ENCODE data around the gene PHETA1. TPM values are rescaled to one million over a fixed set of nuclear protein-coding genes. Genes with fewer than 3 reads are reported as not detected.

The PHETA1 gene
- total RNA-seq, 1 donor from 2014 or later, result 25.3 TPM

DNA sequence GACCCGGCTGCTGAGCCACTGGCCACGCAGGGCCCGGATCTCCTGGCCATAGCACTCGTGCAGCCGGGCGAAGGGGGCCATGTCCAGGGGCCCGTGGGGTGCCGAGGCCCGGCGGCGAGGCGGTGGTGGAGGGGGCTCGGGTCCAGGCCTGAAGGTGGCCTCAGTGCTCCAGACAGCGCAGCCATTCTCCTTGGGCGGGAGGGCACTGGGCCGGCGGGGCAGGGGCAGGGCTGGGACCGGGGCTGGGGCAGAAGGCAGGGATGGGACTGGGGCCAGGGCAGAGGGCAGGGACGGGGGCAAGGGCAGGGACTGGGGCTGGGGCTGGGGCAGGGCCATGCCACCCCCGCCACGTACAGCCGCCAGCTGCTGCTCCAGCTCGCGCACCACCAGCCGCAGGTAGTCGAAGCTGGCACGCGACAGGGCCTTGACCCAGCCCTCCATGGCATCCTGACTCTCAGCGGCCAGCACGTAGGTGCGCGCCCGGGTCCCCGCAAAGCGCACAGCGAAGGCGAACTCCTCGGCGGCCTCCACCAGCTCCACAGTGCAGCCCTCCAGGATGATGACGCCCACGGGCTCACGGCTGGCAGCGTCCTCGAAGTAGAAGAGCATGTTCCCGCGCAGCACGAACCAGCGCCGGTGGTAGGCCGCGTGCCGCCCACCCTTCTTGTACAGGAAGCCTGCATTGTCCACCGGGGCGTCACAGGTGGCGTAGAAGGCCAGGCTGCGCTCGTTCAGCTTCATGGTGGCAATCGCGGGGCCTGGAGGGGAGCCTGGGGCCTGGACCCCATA is 6.0 kb downstream of the PHETA1 start:
- H3K4me1 ChIP-seq, result peaks cover 9% of the 10 kb centered on the region
- no peaks in the 10 kb centered on the region for H3K9me3 ChIP-seq
- intact Hi-C loops (cut with DNase I), result no loop called here
- peak overlapping the region; percentile 42 for H3K27ac ChIP-seq
- no peak overlapping the region for H3K4me3 ChIP-seq
- H3K27me3 ChIP-seq, result no peaks in the 10 kb centered on the region
- no peaks in the 10 kb centered on the region for H3K36me3 ChIP-seq
- TF ChIP-seq, protein P1, sequence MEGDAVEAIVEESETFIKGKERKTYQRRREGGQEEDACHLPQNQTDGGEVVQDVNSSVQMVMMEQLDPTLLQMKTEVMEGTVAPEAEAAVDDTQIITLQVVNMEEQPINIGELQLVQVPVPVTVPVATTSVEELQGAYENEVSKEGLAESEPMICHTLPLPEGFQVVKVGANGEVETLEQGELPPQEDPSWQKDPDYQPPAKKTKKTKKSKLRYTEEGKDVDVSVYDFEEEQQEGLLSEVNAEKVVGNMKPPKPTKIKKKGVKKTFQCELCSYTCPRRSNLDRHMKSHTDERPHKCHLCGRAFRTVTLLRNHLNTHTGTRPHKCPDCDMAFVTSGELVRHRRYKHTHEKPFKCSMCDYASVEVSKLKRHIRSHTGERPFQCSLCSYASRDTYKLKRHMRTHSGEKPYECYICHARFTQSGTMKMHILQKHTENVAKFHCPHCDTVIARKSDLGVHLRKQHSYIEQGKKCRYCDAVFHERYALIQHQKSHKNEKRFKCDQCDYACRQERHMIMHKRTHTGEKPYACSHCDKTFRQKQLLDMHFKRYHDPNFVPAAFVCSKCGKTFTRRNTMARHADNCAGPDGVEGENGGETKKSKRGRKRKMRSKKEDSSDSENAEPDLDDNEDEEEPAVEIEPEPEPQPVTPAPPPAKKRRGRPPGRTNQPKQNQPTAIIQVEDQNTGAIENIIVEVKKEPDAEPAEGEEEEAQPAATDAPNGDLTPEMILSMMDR (IDR thresholded peaks at IDR 0.05), result no peak
- DNase-seq (no peak), ATAC-seq (no peak)

DNA sequence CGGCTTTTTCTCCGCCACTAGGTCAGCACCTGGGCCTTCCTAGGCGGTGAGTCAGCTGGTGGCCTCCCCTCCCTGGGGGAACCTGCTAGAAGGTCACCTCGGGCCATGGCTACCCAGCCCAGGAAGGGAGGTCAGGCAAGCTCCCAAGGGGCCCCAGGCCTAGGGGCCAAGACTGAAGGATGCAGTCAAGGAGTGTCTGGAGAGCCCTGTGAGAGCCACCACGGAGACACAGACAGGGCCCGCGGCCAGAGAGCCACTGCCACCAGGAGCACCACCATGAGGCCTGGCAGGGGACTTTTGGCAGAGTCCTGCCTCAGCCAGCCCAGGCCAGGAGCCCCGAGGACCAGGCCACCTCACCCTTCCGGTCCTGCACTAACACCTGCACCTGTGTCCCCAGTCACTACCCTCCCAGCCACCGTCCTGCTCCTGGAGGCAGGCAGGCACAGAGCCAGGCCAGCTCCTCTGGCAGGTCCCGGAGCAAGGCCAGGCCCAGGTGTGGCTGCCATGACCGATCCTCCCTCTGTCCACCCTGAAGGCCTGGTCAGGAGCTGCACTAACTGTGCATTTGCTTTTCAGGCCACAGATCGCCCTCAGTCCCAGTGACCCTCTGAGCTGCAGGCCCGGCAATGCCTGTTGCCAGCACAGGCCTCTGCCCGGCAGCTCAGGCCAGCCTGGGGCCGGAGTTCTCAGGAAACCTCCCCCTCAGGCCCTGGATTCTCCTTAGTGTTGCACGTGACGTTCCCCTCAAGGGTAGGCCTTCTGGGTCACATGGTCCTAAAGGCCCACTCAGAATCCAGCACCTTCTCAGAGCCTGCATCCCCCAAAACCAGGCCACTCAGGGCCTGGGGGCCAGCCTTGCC is 6.9 kb downstream of the PHETA1 start:
- Histone ChIP-seq H3K27me3 (no peaks in the 10 kb centered on the region), H3K27ac (peak overlapping the region; percentile 42), H3K4me1 (no peaks in the 10 kb centered on the region), H3K9me3 (no peaks in the 10 kb centered on the region), H3K36me3 (no peaks in the 10 kb centered on the region), H3K4me3 (no peak overlapping the region)
- intact Hi-C loops (cut with DNase I), result no loop called here
- ATAC-seq (peak; percentile 82), DNase-seq (peak; percentile 81)
- TF ChIP-seq, protein P1 (IDR thresholded peaks at IDR 0.05), result no peak

- H3K9me3 ChIP-seq, result no peaks in the 10 kb centered on the region
- H3K4me1 ChIP-seq, result no peaks in the 10 kb centered on the region
- H3K4me3 ChIP-seq, result no peak overlapping the region
- DNase-seq (no peak), ATAC-seq (no peak)
- no peaks in the 10 kb centered on the region for H3K27me3 ChIP-seq
- H3K27ac ChIP-seq, result peak overlapping the region; percentile 3
- H3K36me3 ChIP-seq, result no peaks in the 10 kb centered on the region
- TF ChIP-seq, protein P1 (IDR thresholded peaks at IDR 0.05), result no peak
- intact Hi-C loops (cut with DNase I), result no loop called here
Observed at GRCh38 chr12:111361073-111361716, 7.7 kb downstream of the PHETA1 start.

DNA sequence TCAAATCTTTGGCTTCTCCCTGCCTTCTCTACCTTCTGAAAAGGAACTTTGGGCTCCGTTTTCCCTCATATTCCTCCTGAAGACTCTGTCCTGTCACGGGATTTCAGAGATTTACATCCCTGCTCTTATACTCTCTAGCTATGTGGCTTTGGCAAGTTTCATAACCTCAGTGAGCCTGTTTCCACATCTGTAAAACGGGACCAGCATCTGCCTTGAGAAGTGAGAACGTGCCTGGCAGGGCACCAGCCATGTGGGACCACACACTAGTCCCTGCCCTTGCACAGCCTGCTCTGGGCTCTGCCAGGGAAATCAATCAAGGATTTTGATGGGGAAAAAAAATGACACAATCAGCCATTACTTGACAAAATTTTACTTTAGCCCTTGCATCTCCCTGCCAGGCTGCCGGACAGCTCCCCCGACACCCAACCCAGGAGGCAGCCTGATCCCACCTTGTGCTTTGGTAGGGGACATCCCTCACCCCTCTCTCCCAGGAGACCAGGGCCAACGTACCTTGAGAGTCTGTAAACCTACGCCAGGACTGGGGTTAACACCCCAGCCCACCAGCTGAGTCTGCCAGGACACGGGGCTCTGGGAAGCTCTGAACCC is 8.5 kb downstream of the PHETA1 start:
- H3K27me3 ChIP-seq, result no peaks in the 10 kb centered on the region
- no peaks in the 10 kb centered on the region for H3K4me1 ChIP-seq
- intact Hi-C loops (cut with DNase I), result no loop called here

GRCh38 chr12:111359914-111360276 is 9.0 kb downstream of the PHETA1 start:
- Histone ChIP-seq H3K4me1 (no peaks in the 10 kb centered on the region), H3K9me3 (no peaks in the 10 kb centered on the region), H3K36me3 (no peaks in the 10 kb centered on the region), H3K27ac (no peak overlapping the region), H3K27me3 (no peaks in the 10 kb centered on the region), H3K4me3 (no peak overlapping the region)
- DNase-seq, result no peak
- no peak for ATAC-seq
- intact Hi-C loops (cut with DNase I), result no loop called here
- TF ChIP-seq, protein P1 (IDR thresholded peaks at IDR 0.05), result no peak

More for the DNA sequence above, 8.5 kb downstream of the PHETA1 start:
- TF ChIP-seq, protein P1 (IDR thresholded peaks at IDR 0.05), result no peak
- Histone ChIP-seq H3K27ac (no peak overlapping the region), H3K9me3 (no peaks in the 10 kb centered on the region), H3K4me3 (no peak overlapping the region), H3K36me3 (no peaks in the 10 kb centered on the region)
- DNase-seq (no peak), ATAC-seq (no peak)
